NCI-H1436 (cell line): ENCODE results near the gene TMEM244.
"Not testable (repeated sequence)": the region's sequence is repeated elsewhere in the genome, so short reads cannot be mapped to it uniquely, and the experiment has no call there.

Experiments
- DNase-seq: peaks from one replicate; lab custom pipeline; 2025; lab: John Stamatoyannopoulos, UW

The TMEM244 gene

GRCh38 chr6:129866688-129867087 is 5.6 kb upstream of the TMEM244 start:
- DNase-seq, result no peak

- DNase-seq, result no peak
Observed at GRCh38 chr6:129866256-129866655, 5.1 kb upstream of the TMEM244 start.

- DNase-seq, result no peak
Observed at GRCh38 chr6:129865013-129865412, 3.9 kb upstream of the TMEM244 start.

- no peak for DNase-seq
Observed at GRCh38 chr6:129863664-129864063, 2.5 kb upstream of the TMEM244 start.

GRCh38 chr6:129859524-129859923 is 1.6 kb downstream of the TMEM244 start:
- no peak for DNase-seq

GRCh38 chr6:129857838-129858237 is 3.3 kb downstream of the TMEM244 start:
- DNase-seq, result no peak

- no peak for DNase-seq
Observed at GRCh38 chr6:129853996-129854711, 7.0 kb downstream of the TMEM244 start.

- DNase-seq, result no peak
Observed at GRCh38 chr6:129852257-129852858, 8.8 kb downstream of the TMEM244 start.

GRCh38 chr6:129849456-129849855 is 11.7 kb downstream of the TMEM244 start:
- no peak for DNase-seq

GRCh38 chr6:129846761-129847160 is 14.4 kb downstream of the TMEM244 start:
- DNase-seq, result no peak

- DNase-seq, result no peak
Observed at GRCh38 chr6:129845696-129846095, 15.4 kb downstream of the TMEM244 start.

GRCh38 chr6:129844118-129844891 is 16.8 kb downstream of the TMEM244 start:
- no peak for DNase-seq

- DNase-seq, result no peak
Observed at GRCh38 chr6:129843573-129843972, 17.5 kb downstream of the TMEM244 start.

GRCh38 chr6:129842881-129843409 is 18.2 kb downstream of the TMEM244 start:
- no peak for DNase-seq

GRCh38 chr6:129842137-129842536 is 19.0 kb downstream of the TMEM244 start:
- no peak for DNase-seq

- not testable (repeated sequence) for DNase-seq
Observed at GRCh38 chr6:129839562-129839961, 21.6 kb downstream of the TMEM244 start.

- DNase-seq, result no peak
Observed at GRCh38 chr6:129835691-129836090, 25.4 kb downstream of the TMEM244 start.

GRCh38 chr6:129832299-129832698 is 28.8 kb downstream of the TMEM244 start:
- no peak for DNase-seq

- no peak for DNase-seq
Observed at GRCh38 chr6:129828229-129828628, 32.9 kb downstream of the TMEM244 start.

- DNase-seq, result no peak
Observed at GRCh38 chr6:129818251-129818650, 42.9 kb downstream of the TMEM244 start.

- no peak for DNase-seq
Observed at GRCh38 chr6:129817821-129818220, 43.3 kb downstream of the TMEM244 start.

- no peak for DNase-seq
Observed at GRCh38 chr6:129817332-129817731, 43.8 kb downstream of the TMEM244 start.
